Testis (tissue), 2 donors: ENCODE data around the gene SPATA19.

Source experiments
- CTCF ChIP-seq, 3 experiments: fragments of 450-650 bp in 2 of 3; fragments of 200-600 bp in 1 of 3; sonication (generic) in 1 of 3; IDR thresholded peaks; one replicate each; pipeline ENCODE4 v1.5.1; 2016 to 2019; ENCODE audit warnings: antibody characterized with exemption in 3 of 3, mild to moderate bottlenecking in 2 of 3, moderate library complexity in 1 of 3
- POLR2A ChIP-seq: fragments of 450-650 bp; IDR thresholded peaks from one replicate; pipeline ENCODE4 v1.6.1; 2017; ENCODE audit warnings: antibody characterized with exemption, mild to moderate bottlenecking, moderate library complexity

- TF ChIP-seq CTCF (IDR thresholded peaks at IDR 0.05) = no peak
- TF ChIP-seq POLR2A = no peak
These were observed 22.1 kb upstream of the SPATA19 start for GRCh38 chr11:133867456-133867855.
